ENCODE data around the gene RGS11.

GRCh38 chr16:297832-298231, 22.1 kb upstream of the RGS11 start:
- no peak for TF ChIP-seq TAF1 (IDR thresholded peaks at IDR 0.05; ENCODE audit: low read depth, low read length)
- TF ChIP-seq POLR2A (IDR thresholded peaks at IDR 0.05; ENCODE audit: low read depth, low read length): no peak
